Smooth muscle cell (in vitro differentiated cells): ENCODE measurements around the gene SNPH. TPM values are rescaled to one million over a fixed set of nuclear protein-coding genes. Genes with fewer than 3 reads are reported as not detected.

ENCODE experiments used
- DNase-seq: peaks from one replicate; lab custom pipeline; 2025; ENCODE audit not compliant: unreplicated experiment; lab: John Stamatoyannopoulos, UW
- H2AFZ ChIP-seq: fragments of 200-600 bp; sonication (generic); 2 replicates; pipeline ENCODE4 v1.6.0; 2016; ENCODE audit warnings: antibody characterized with exemption, low read depth, mild to moderate bottlenecking
- H3F3A ChIP-seq: fragments of 200-600 bp; sonication (generic); 2 replicates; pipeline ENCODE4 v1.6.0; 2017; ENCODE audit warnings: antibody characterized with exemption, low read depth
- H3K27ac ChIP-seq: fragments of 200-600 bp; sonication (generic); 2 replicates; pipeline ENCODE4 v1.5.1; 2016; ENCODE audit warnings: low read depth, mild to moderate bottlenecking
- H3K27me3 ChIP-seq: fragments of 200-600 bp; sonication (generic); 2 replicates; pipeline ENCODE4 v1.6.1; 2016; ENCODE audit warnings: low read depth, mild to moderate bottlenecking
- H3K36me3 ChIP-seq: fragments of 200-600 bp; sonication (generic); 2 replicates; pipeline ENCODE4 v1.5.1; 2016; ENCODE audit warnings: low read depth
- H3K4me1 ChIP-seq: fragments of 200-600 bp; sonication (generic); 2 replicates; pipeline ENCODE4 v1.5.1; 2016; ENCODE audit warnings: low read depth
- H3K4me2 ChIP-seq: fragments of 200-600 bp; sonication (generic); 2 replicates; pipeline ENCODE4 v1.6.0; 2016; ENCODE audit warnings: mild to moderate bottlenecking
- H3K4me3 ChIP-seq: fragments of 200-600 bp; sonication (generic); 2 replicates; pipeline ENCODE4 v1.5.1; 2016; ENCODE audit warnings: mild to moderate bottlenecking
- H3K79me2 ChIP-seq: fragments of 200-600 bp; sonication (generic); 2 replicates; pipeline ENCODE4 v1.6.0; 2016; ENCODE audit warnings: low read depth, mild to moderate bottlenecking
- H3K9ac ChIP-seq: fragments of 200-600 bp; sonication (generic); 2 replicates; pipeline ENCODE4 v1.6.0; 2016; ENCODE audit warnings: low read depth
- H3K9me3 ChIP-seq: fragments of 200-600 bp; sonication (generic); replicated peaks from 2 replicates; pipeline ENCODE4 v1.5.1; 2016; ENCODE audit warnings: low read depth
- H4K20me1 ChIP-seq: fragments of 200-600 bp; sonication (generic); 2 replicates; pipeline ENCODE4 v1.6.0; 2016; ENCODE audit warnings: low read depth
- CTCF ChIP-seq: fragments of 200-600 bp; sonication (generic); IDR thresholded peaks from 2 replicates; pipeline ENCODE4 v1.5.1; 2017; ENCODE audit warnings: borderline replicate concordance, mild to moderate bottlenecking, antibody characterized with exemption; ENCODE audit not compliant: insufficient read depth, poor library complexity, severe bottlenecking
- WGBS: methylation state at CpG from one replicate; pipeline ENCODE4 v1.1.7; 2016; ENCODE audit warnings: low lambda C conversion rate; 5-methylcytosine and 5-hydroxymethylcytosine counted together
- polyA plus RNA-seq: library from polyadenylated mRNA; unstranded; fragments of >200 nt; fragmentation: Nextera tagmentation; extraction: Ambion mirVana; gene quantifications from 2 replicates; pipeline ENCODE4 v1.2.1, GENCODE V29; 2016
- total RNA-seq: library from RNA; depleted of rRNA; stranded (reverse); fragments of >200 nt; gene quantifications from 2 replicates; pipeline ENCODE4 v1.2.3, GENCODE V29; 2014

The SNPH gene
- total and polyA plus RNA-seq, 2 experiments from 2014 or later = 3.0 to 3.1 TPM

GRCh38 chr20:1346315-1346969, 80.3 kb downstream of the SNPH start:
- TF ChIP-seq CTCF = no peak
- no peak overlapping the region for H3K4me2 ChIP-seq
- H3F3A ChIP-seq = peaks cover 4% of the 10 kb centered on the region
- H3K4me3 ChIP-seq = no peak overlapping the region
- no peaks in the 10 kb centered on the region for H3K9me3 ChIP-seq
- WGBS = 99% methylated on average over 2 of the region's 2 CpGs
- DNase-seq = no peak
- H3K36me3 ChIP-seq = no peaks in the 10 kb centered on the region
- H3K79me2 ChIP-seq = no peaks in the 10 kb centered on the region
- no peak overlapping the region for H2AFZ ChIP-seq
- no peaks in the 10 kb centered on the region for H3K27me3 ChIP-seq
- H4K20me1 ChIP-seq = peaks cover 16% of the 10 kb centered on the region
- H3K9ac ChIP-seq = no peak overlapping the region
- H3K4me1 ChIP-seq = no peaks in the 10 kb centered on the region
- H3K27ac ChIP-seq = no peak overlapping the region

GRCh38 chr20:1353956-1354355, 87.9 kb downstream of the SNPH start:
- Histone ChIP-seq H3F3A (no peaks in the 10 kb centered on the region), H3K9ac (no peak overlapping the region), H3K4me2 (no peak overlapping the region), H3K9me3 (no peaks in the 10 kb centered on the region), H3K4me3 (no peak overlapping the region), H4K20me1 (peaks cover 22% of the 10 kb centered on the region), H3K27ac (no peak overlapping the region), H3K36me3 (no peaks in the 10 kb centered on the region), H3K27me3 (no peaks in the 10 kb centered on the region), H2AFZ (no peak overlapping the region), H3K79me2 (peaks cover 19% of the 10 kb centered on the region), H3K4me1 (no peaks in the 10 kb centered on the region)
- no peak for TF ChIP-seq CTCF
- no peak for DNase-seq

- Histone ChIP-seq H3K9ac (no peak overlapping the region), H3K4me2 (no peak overlapping the region), H4K20me1 (peaks cover 48% of the 10 kb centered on the region), H3K36me3 (no peaks in the 10 kb centered on the region), H3K4me3 (no peak overlapping the region), H3K27ac (no peak overlapping the region), H3K27me3 (no peaks in the 10 kb centered on the region), H3K79me2 (peaks cover 19% of the 10 kb centered on the region), H3K9me3 (no peaks in the 10 kb centered on the region), H3K4me1 (no peaks in the 10 kb centered on the region), H2AFZ (no peak overlapping the region), H3F3A (no peaks in the 10 kb centered on the region)
- WGBS = 90% methylated on average over 9 of the region's 9 CpGs
- no peak for DNase-seq
- no peak for TF ChIP-seq CTCF
Observed at GRCh38 chr20:1357921-1358671, 92.0 kb downstream of the SNPH start.

Other genes starting within 250 kb of the SNPH start
- gene PSMF1, start 147.7 kb upstream of the SNPH start, total RNA-seq = 110 and 246 TPM in 2 replicates
- gene PSMF1, start 147.7 kb upstream of the SNPH start, polyA plus RNA-seq = 120 and 148 TPM in 2 replicates
- 0.94 and 3.0 TPM in 2 replicates for gene TMEM74B, start 81.3 kb upstream of the SNPH start, total RNA-seq
- 0.72 TPM in 1 of 2 replicates, not detected in the other for gene TMEM74B, start 81.3 kb upstream of the SNPH start, polyA plus RNA-seq
- not detected in 2 replicates for gene C20orf202, start 62.8 kb upstream of the SNPH start, total RNA-seq
- gene C20orf202, start 62.8 kb upstream of the SNPH start, polyA plus RNA-seq = not detected in 2 replicates
- not detected in 2 replicates for gene RAD21L1, start 40.2 kb upstream of the SNPH start, total RNA-seq
- gene RAD21L1, start 40.2 kb upstream of the SNPH start, polyA plus RNA-seq = not detected in 2 replicates
- gene SDCBP2, start 62.8 kb downstream of the SNPH start, total RNA-seq = 2.9 and 3.6 TPM in 2 replicates
- 2.6 and 4.7 TPM in 2 replicates for gene SDCBP2, start 62.8 kb downstream of the SNPH start, polyA plus RNA-seq
- 137 and 184 TPM in 2 replicates for gene FKBP1A, start 126.8 kb downstream of the SNPH start, total RNA-seq
- gene FKBP1A, start 126.8 kb downstream of the SNPH start, polyA plus RNA-seq = 150 and 163 TPM in 2 replicates
- gene NSFL1C, start 200.6 kb downstream of the SNPH start, total RNA-seq = 22.4 and 31.8 TPM in 2 replicates
- 82.9 and 92.4 TPM in 2 replicates for gene NSFL1C, start 200.6 kb downstream of the SNPH start, polyA plus RNA-seq
- not detected in 2 replicates for gene SIRPB2, start 225.1 kb downstream of the SNPH start, total RNA-seq
- gene SIRPB2, start 225.1 kb downstream of the SNPH start, polyA plus RNA-seq = not detected in 2 replicates